Measurements from ENCODE around the gene LNX1.

- no peak for TF ChIP-seq CTCF (IDR thresholded peaks at IDR 0.05)
- no peak for TF ChIP-seq POLR2A (IDR thresholded peaks at IDR 0.05)
- no peak for TF ChIP-seq EP300 (IDR thresholded peaks at IDR 0.05)
Measured at GRCh38 chr4:53532521-53532920, 58.8 kb downstream of the LNX1 start.

Measured in tibial nerve (tissue), 4 donors.